ENCODE data around the gene CTSZ. TPM values are rescaled to one million over a fixed set of nuclear protein-coding genes. Genes with fewer than 3 reads are reported as not detected.

Gene CTSZ
- total and polyA plus RNA-seq, 2 of the 8 experiments (the other 6 are each of a cell fraction or from before 2014, with no cell fraction given), result 32.8 to 34.0 TPM

DNA sequence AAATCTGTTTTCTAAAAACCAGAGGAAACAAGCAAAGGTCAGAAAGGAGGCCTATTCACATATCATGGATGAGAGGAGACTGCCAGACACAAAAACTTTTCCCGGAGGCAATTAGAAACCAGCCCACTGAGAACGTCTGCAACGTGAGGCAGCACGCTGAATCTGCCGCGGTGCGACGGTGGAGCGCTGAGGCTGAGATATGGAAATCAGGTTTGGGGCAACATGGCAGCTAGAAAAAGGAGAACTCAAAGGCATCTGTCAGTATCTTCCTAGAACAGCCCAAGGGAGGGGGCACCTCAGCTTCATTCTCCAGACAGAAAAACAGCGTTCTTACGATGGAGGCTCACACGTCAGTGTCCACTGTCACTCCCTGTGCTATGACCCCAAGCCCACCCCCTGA, 30.3 kb upstream of the CTSZ start (continued):
- TF ChIP-seq, protein P1, sequence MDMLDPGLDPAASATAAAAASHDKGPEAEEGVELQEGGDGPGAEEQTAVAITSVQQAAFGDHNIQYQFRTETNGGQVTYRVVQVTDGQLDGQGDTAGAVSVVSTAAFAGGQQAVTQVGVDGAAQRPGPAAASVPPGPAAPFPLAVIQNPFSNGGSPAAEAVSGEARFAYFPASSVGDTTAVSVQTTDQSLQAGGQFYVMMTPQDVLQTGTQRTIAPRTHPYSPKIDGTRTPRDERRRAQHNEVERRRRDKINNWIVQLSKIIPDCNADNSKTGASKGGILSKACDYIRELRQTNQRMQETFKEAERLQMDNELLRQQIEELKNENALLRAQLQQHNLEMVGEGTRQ (IDR thresholded peaks at IDR 0.05; ENCODE audit: low read length), result no peak
- TF ChIP-seq POU5F1 (IDR thresholded peaks at IDR 0.05; ENCODE audit: low read depth, low read length), result no peak
- TF ChIP-seq TCF12 (IDR thresholded peaks at IDR 0.05; ENCODE audit: low read depth, low read length), result no peak
- no peak for TF ChIP-seq SIN3A (conservative IDR thresholded peaks at IDR 0.05 in 1 of 2, IDR thresholded peaks at IDR 0.05 in 1 of 2; ENCODE audit: low read depth in 1 of 2, low read length in 2 of 2)

Measured in H1 (cell line).